HepG2 (cell line): ENCODE measurements around the gene TRAPPC1. TPM values are rescaled to one million over a fixed set of nuclear protein-coding genes. Genes with fewer than 3 reads are reported as not detected.

Experiments
- DPF2 ChIP-seq: sonication (generic); formaldehyde crosslinking; IDR thresholded peaks from 2 replicates; pipeline ENCODE4 v1.4.0; 2020; ENCODE audit warnings: mild to moderate bottlenecking, low read depth, missing genetic modification reagents, borderline replicate concordance
- HDAC1 ChIP-seq: sonication (generic); formaldehyde crosslinking; IDR thresholded peaks from 2 replicates; pipeline ENCODE4 v1.5.1; 2020; ENCODE audit warnings: mild to moderate bottlenecking, missing genetic modification reagents
- MIER3 ChIP-seq: IDR thresholded peaks from 2 replicates; pipeline ENCODE4 v1.6.1; 2016; ENCODE audit warnings: missing compliant biosample characterization, borderline replicate concordance
- SP5 ChIP-seq: IDR thresholded peaks from 2 replicates; pipeline ENCODE4 v1.6.1; 2016; ENCODE audit warnings: low read depth, borderline replicate concordance
- SSRP1 ChIP-seq: IDR thresholded peaks from 2 replicates; pipeline ENCODE4 v1.6.1; 2016; ENCODE audit warnings: control low read depth
- TSC22D2 ChIP-seq: sonication (generic); formaldehyde crosslinking; IDR thresholded peaks from 2 replicates; pipeline ENCODE4 v1.5.1; 2020; ENCODE audit warnings: missing genetic modification reagents, mild to moderate bottlenecking, borderline replicate concordance
- ZIK1 ChIP-seq: sonication (generic); formaldehyde crosslinking; IDR thresholded peaks from 2 replicates; pipeline ENCODE4 v1.5.0; 2020; ENCODE audit warnings: mild to moderate bottlenecking, low read depth, missing genetic modification reagents, borderline replicate concordance
- ZKSCAN5 ChIP-seq: sonication (generic); formaldehyde crosslinking; IDR thresholded peaks from 2 replicates; pipeline ENCODE4 v1.5.1; 2020; ENCODE audit warnings: mild to moderate bottlenecking, missing genetic modification reagents
- ZNF367 ChIP-seq: sonication (generic); formaldehyde crosslinking; IDR thresholded peaks from 2 replicates; pipeline ENCODE4 v1.4.0; 2020; ENCODE audit warnings: missing genetic modification reagents, borderline replicate concordance
- ZNF772 ChIP-seq: sonication (generic); formaldehyde crosslinking; IDR thresholded peaks from 2 replicates; pipeline ENCODE4 v1.5.0; 2020; ENCODE audit warnings: mild to moderate bottlenecking, missing genetic modification reagents
- ZNF773 ChIP-seq: sonication (generic); formaldehyde crosslinking; IDR thresholded peaks from 2 replicates; pipeline ENCODE4 v1.4.0; 2020; ENCODE audit warnings: missing genetic modification reagents, borderline replicate concordance
- ZNF775 ChIP-seq: sonication (generic); formaldehyde crosslinking; IDR thresholded peaks from 2 replicates; pipeline ENCODE4 v1.4.0; 2020; ENCODE audit warnings: missing genetic modification reagents, mild to moderate bottlenecking, moderate library complexity, borderline replicate concordance
- polyA plus RNA-seq, 8 experiments: library from polyadenylated mRNA; depleted of rRNA in 3 of 8; stranded (reverse) in 7 of 8; unstranded in 1 of 8; fragments of >200 nt; fragmentation: Illumina TruSeq in 4 of 8; extraction: Trizol in 4 of 8; gene quantifications; 2 replicates each; pipeline versions ENCODE4 v1.2.1 to v1.2.3, GENCODE V29; 2011 to 2016; ENCODE audit warnings: low read depth in 4 of 8, missing spikeins in 1 of 8, mixed read lengths in 1 of 8; ENCODE audit not compliant: insufficient read depth in 1 of 8
- total RNA-seq, 5 experiments: library from RNA; depleted of rRNA; stranded (reverse); fragments of >200 nt; fragmentation: Illumina TruSeq; extraction: Trizol; gene quantifications; 2 replicates each; pipeline ENCODE4 v1.2.3, GENCODE V29; 2016; ENCODE audit warnings: low read depth in 1 of 5
- TF ChIP-seq, protein P1 (sequence below): IDR thresholded peaks from 2 replicates; pipeline ENCODE4 v1.6.1; 2016; ENCODE audit warnings: missing compliant biosample characterization, missing genetic modification reagents, borderline replicate concordance
- TF ChIP-seq, protein P2 (sequence below): sonication (generic); formaldehyde crosslinking; IDR thresholded peaks from 2 replicates; pipeline ENCODE4 v1.4.0; 2020; ENCODE audit warnings: missing genetic modification reagents
- TF ChIP-seq, protein P3 (sequence below): sonication (generic); formaldehyde crosslinking; IDR thresholded peaks from 2 replicates; pipeline ENCODE4 v1.4.0; 2020; ENCODE audit warnings: missing genetic modification reagents, mild to moderate bottlenecking, borderline replicate concordance
- TF ChIP-seq, protein P4 (sequence below): sonication (generic); formaldehyde crosslinking; IDR thresholded peaks from 2 replicates; pipeline ENCODE4 v1.4.0; 2020; ENCODE audit warnings: low read depth, mild to moderate bottlenecking, missing genetic modification reagents

Gene TRAPPC1
- total and polyA plus RNA-seq, 2 of the 13 experiments (the other 11 are each of a cell fraction or from before 2014, with no cell fraction given), result 28.1 to 44.9 TPM

DNA sequence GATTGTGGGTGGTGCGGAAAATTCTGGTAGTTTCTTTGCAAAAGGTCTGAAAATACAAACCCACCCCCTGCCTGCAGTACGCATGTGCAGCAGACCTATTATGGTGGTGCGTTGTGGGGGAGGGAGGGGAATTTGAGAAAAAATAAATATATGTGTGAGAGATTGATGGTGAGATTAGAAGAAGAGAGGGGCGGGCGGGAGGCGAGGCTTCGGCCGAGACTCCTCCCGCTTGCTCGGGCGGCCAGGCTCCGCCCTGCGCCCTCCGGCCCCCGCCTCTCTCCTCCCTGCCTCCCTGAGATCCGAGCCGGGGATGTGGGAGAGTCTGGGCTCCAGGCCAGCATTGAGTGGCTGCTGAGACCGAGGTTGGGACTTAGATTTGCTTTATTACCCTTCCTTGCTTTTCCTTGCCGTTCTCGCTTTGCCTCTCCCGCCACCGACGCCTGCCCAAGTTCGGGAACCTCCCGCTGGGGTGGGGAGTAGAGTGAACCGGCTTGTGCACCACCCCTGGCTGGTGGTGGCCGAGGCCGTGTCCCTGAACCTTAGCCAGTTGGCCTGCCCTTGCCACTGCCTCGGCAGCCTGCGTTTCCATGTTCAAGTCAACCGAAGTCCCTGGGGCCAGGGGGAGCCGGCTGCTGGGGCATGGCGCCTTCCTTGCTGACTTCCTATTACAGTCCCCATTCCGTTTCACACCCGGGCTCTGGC is 44.1 kb downstream of the TRAPPC1 start (continued):
- TF ChIP-seq, protein P1, sequence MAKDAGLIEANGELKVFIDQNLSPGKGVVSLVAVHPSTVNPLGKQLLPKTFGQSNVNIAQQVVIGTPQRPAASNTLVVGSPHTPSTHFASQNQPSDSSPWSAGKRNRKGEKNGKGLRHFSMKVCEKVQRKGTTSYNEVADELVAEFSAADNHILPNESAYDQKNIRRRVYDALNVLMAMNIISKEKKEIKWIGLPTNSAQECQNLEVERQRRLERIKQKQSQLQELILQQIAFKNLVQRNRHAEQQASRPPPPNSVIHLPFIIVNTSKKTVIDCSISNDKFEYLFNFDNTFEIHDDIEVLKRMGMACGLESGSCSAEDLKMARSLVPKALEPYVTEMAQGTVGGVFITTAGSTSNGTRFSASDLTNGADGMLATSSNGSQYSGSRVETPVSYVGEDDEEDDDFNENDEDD (CRISPR knock-in tag), result peak; percentile 13; the same call in 1 of the 2 replicates
- no peak for TF ChIP-seq ZKSCAN5
- TF ChIP-seq ZNF775, result no peak
- TF ChIP-seq MIER3 (CRISPR knock-in tag), result no peak
- 0 out of 2 replicates have a peak, but pooled peaks have one; percentile 64 for TF ChIP-seq TSC22D2 (CRISPR knock-in tag)
- no peak for TF ChIP-seq SSRP1
- TF ChIP-seq ZNF773, result no peak
- TF ChIP-seq SP5, result peak; percentile 34; the same call in 1 of the 2 replicates
- TF ChIP-seq ZIK1, result no peak
- TF ChIP-seq, protein P2, sequence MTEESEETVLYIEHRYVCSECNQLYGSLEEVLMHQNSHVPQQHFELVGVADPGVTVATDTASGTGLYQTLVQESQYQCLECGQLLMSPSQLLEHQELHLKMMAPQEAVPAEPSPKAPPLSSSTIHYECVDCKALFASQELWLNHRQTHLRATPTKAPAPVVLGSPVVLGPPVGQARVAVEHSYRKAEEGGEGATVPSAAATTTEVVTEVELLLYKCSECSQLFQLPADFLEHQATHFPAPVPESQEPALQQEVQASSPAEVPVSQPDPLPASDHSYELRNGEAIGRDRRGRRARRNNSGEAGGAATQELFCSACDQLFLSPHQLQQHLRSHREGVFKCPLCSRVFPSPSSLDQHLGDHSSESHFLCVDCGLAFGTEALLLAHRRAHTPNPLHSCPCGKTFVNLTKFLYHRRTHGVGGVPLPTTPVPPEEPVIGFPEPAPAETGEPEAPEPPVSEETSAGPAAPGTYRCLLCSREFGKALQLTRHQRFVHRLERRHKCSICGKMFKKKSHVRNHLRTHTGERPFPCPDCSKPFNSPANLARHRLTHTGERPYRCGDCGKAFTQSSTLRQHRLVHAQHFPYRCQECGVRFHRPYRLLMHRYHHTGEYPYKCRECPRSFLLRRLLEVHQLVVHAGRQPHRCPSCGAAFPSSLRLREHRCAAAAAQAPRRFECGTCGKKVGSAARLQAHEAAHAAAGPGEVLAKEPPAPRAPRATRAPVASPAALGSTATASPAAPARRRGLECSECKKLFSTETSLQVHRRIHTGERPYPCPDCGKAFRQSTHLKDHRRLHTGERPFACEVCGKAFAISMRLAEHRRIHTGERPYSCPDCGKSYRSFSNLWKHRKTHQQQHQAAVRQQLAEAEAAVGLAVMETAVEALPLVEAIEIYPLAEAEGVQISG (CRISPR knock-in tag), result 0 out of 2 replicates have a peak, but pooled peaks have one; percentile 42
- TF ChIP-seq DPF2 (CRISPR knock-in tag), result no peak
- peak; percentile 75 for TF ChIP-seq HDAC1
- TF ChIP-seq ZNF367 (CRISPR knock-in tag), result no peak
- TF ChIP-seq, protein P3, sequence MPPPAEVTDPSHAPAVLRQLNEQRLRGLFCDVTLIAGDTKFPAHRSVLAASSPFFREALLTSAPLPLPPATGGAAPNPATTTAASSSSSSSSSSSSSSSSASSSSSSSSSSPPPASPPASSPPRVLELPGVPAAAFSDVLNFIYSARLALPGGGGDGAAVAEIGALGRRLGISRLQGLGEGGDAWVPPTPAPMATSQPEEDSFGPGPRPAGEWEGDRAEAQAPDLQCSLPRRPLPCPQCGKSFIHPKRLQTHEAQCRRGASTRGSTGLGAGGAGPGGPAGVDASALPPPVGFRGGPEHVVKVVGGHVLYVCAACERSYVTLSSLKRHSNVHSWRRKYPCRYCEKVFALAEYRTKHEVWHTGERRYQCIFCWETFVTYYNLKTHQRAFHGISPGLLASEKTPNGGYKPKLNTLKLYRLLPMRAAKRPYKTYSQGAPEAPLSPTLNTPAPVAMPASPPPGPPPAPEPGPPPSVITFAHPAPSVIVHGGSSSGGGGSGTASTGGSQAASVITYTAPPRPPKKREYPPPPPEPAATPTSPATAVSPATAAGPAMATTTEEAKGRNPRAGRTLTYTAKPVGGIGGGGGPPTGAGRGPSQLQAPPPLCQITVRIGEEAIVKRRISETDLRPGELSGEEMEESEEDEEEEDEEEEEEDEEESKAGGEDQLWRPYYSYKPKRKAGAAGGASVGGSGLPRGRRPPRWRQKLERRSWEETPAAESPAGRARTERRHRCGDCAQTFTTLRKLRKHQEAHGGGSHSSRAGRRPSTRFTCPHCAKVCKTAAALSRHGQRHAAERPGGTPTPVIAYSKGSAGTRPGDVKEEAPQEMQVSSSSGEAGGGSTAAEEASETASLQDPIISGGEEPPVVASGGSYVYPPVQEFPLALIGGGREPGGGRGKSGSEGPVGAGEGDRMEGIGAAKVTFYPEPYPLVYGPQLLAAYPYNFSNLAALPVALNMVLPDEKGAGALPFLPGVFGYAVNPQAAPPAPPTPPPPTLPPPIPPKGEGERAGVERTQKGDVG (CRISPR knock-in tag), result 0 out of 2 replicates have a peak, but pooled peaks have one; percentile 59
- TF ChIP-seq ZNF772 (CRISPR knock-in tag), result no peak
- TF ChIP-seq, protein P4, sequence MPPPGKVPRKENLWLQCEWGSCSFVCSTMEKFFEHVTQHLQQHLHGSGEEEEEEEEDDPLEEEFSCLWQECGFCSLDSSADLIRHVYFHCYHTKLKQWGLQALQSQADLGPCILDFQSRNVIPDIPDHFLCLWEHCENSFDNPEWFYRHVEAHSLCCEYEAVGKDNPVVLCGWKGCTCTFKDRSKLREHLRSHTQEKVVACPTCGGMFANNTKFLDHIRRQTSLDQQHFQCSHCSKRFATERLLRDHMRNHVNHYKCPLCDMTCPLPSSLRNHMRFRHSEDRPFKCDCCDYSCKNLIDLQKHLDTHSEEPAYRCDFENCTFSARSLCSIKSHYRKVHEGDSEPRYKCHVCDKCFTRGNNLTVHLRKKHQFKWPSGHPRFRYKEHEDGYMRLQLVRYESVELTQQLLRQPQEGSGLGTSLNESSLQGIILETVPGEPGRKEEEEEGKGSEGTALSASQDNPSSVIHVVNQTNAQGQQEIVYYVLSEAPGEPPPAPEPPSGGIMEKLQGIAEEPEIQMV (CRISPR knock-in tag), result 0 out of 2 replicates have a peak, but pooled peaks have one; percentile 27
